Stromal cell of bone marrow (primary cell): ENCODE data around the gene HNRNPLL.
"Not testable (repeated sequence)": the region's sequence is repeated elsewhere in the genome, so short reads cannot be mapped to it uniquely, and the experiment has no call there.

Experiments used
- DNase-seq: peaks from one replicate; pipeline ENCODE4 v3.0.0-alpha.2; 2012; ENCODE audit warnings: low read depth

The HNRNPLL gene

GRCh38 chr2:38619458-38620164 lies 16.9 kb upstream of the HNRNPLL start:
- DNase-seq, result no peak

GRCh38 chr2:38617301-38617700 lies 14.6 kb upstream of the HNRNPLL start:
- no peak for DNase-seq

- no peak for DNase-seq
These were observed 12.5 kb upstream of the HNRNPLL start for GRCh38 chr2:38615237-38615636.

- no peak for DNase-seq
These were observed 11.1 kb upstream of the HNRNPLL start for GRCh38 chr2:38613849-38614213.

- DNase-seq, result no peak
These were observed 10.6 kb upstream of the HNRNPLL start for GRCh38 chr2:38613126-38613848.

- DNase-seq, result no peak
These were observed 8.4 kb upstream of the HNRNPLL start for GRCh38 chr2:38610851-38611801.

GRCh38 chr2:38609246-38609645 lies 6.5 kb upstream of the HNRNPLL start:
- DNase-seq, result not testable (repeated sequence)

GRCh38 chr2:38608755-38609154 lies 6.0 kb upstream of the HNRNPLL start:
- no peak for DNase-seq

GRCh38 chr2:38605298-38605830 lies 2.6 kb upstream of the HNRNPLL start:
- DNase-seq, result no peak

GRCh38 chr2:38603402-38604290 lies 918 bp upstream of the HNRNPLL start:
- peak; percentile 72 for DNase-seq

GRCh38 chr2:38602136-38602731 lies 494 bp downstream of the HNRNPLL start:
- no peak for DNase-seq

- no peak for DNase-seq
These were observed 1.1 kb downstream of the HNRNPLL start for GRCh38 chr2:38601463-38602135.

- DNase-seq, result no peak
These were observed 1.7 kb downstream of the HNRNPLL start for GRCh38 chr2:38600921-38601455.

GRCh38 chr2:38600242-38600891 lies 2.4 kb downstream of the HNRNPLL start:
- DNase-seq, result no peak

- DNase-seq, result no peak
These were observed 3.0 kb downstream of the HNRNPLL start for GRCh38 chr2:38599706-38600105.

GRCh38 chr2:38598991-38599295 lies 3.8 kb downstream of the HNRNPLL start:
- DNase-seq, result no peak

- no peak for DNase-seq
These were observed 4.3 kb downstream of the HNRNPLL start for GRCh38 chr2:38598200-38598990.

- DNase-seq, result no peak
These were observed 5.6 kb downstream of the HNRNPLL start for GRCh38 chr2:38597115-38597514.

- DNase-seq, result no peak
These were observed 6.5 kb downstream of the HNRNPLL start for GRCh38 chr2:38596229-38596628.
